Smooth muscle cell (in vitro differentiated cells): ENCODE data around the gene ACYP2. TPM values are rescaled to one million over a fixed set of nuclear protein-coding genes. Genes with fewer than 3 reads are reported as not detected.

ENCODE experiments used
- DNase-seq: peaks from one replicate; lab custom pipeline; 2025; ENCODE audit not compliant: unreplicated experiment; lab: John Stamatoyannopoulos, UW
- H2AFZ ChIP-seq: fragments of 200-600 bp; sonication (generic); 2 replicates; pipeline ENCODE4 v1.6.0; 2016; ENCODE audit warnings: antibody characterized with exemption, low read depth, mild to moderate bottlenecking
- H3F3A ChIP-seq: fragments of 200-600 bp; sonication (generic); 2 replicates; pipeline ENCODE4 v1.6.0; 2017; ENCODE audit warnings: antibody characterized with exemption, low read depth
- H3K27ac ChIP-seq: fragments of 200-600 bp; sonication (generic); 2 replicates; pipeline ENCODE4 v1.5.1; 2016; ENCODE audit warnings: low read depth, mild to moderate bottlenecking
- H3K27me3 ChIP-seq: fragments of 200-600 bp; sonication (generic); 2 replicates; pipeline ENCODE4 v1.6.1; 2016; ENCODE audit warnings: low read depth, mild to moderate bottlenecking
- H3K36me3 ChIP-seq: fragments of 200-600 bp; sonication (generic); 2 replicates; pipeline ENCODE4 v1.5.1; 2016; ENCODE audit warnings: low read depth
- H3K4me1 ChIP-seq: fragments of 200-600 bp; sonication (generic); 2 replicates; pipeline ENCODE4 v1.5.1; 2016; ENCODE audit warnings: low read depth
- H3K4me2 ChIP-seq: fragments of 200-600 bp; sonication (generic); 2 replicates; pipeline ENCODE4 v1.6.0; 2016; ENCODE audit warnings: mild to moderate bottlenecking
- H3K4me3 ChIP-seq: fragments of 200-600 bp; sonication (generic); 2 replicates; pipeline ENCODE4 v1.5.1; 2016; ENCODE audit warnings: mild to moderate bottlenecking
- H3K79me2 ChIP-seq: fragments of 200-600 bp; sonication (generic); 2 replicates; pipeline ENCODE4 v1.6.0; 2016; ENCODE audit warnings: low read depth, mild to moderate bottlenecking
- H3K9ac ChIP-seq: fragments of 200-600 bp; sonication (generic); 2 replicates; pipeline ENCODE4 v1.6.0; 2016; ENCODE audit warnings: low read depth
- H3K9me3 ChIP-seq: fragments of 200-600 bp; sonication (generic); replicated peaks from 2 replicates; pipeline ENCODE4 v1.5.1; 2016; ENCODE audit warnings: low read depth
- H4K20me1 ChIP-seq: fragments of 200-600 bp; sonication (generic); 2 replicates; pipeline ENCODE4 v1.6.0; 2016; ENCODE audit warnings: low read depth
- CTCF ChIP-seq: fragments of 200-600 bp; sonication (generic); IDR thresholded peaks from 2 replicates; pipeline ENCODE4 v1.5.1; 2017; ENCODE audit warnings: borderline replicate concordance, mild to moderate bottlenecking, antibody characterized with exemption; ENCODE audit not compliant: insufficient read depth, poor library complexity, severe bottlenecking
- WGBS: methylation state at CpG from one replicate; pipeline ENCODE4 v1.1.7; 2016; ENCODE audit warnings: low lambda C conversion rate; 5-methylcytosine and 5-hydroxymethylcytosine counted together
- polyA plus RNA-seq: library from polyadenylated mRNA; unstranded; fragments of >200 nt; fragmentation: Nextera tagmentation; extraction: Ambion mirVana; gene quantifications from 2 replicates; pipeline ENCODE4 v1.2.1, GENCODE V29; 2016
- total RNA-seq: library from RNA; depleted of rRNA; stranded (reverse); fragments of >200 nt; gene quantifications from 2 replicates; pipeline ENCODE4 v1.2.3, GENCODE V29; 2014

The ACYP2 gene
- total and polyA plus RNA-seq, 2 experiments from 2014 or later = 12.1 to 18.6 TPM

DNA sequence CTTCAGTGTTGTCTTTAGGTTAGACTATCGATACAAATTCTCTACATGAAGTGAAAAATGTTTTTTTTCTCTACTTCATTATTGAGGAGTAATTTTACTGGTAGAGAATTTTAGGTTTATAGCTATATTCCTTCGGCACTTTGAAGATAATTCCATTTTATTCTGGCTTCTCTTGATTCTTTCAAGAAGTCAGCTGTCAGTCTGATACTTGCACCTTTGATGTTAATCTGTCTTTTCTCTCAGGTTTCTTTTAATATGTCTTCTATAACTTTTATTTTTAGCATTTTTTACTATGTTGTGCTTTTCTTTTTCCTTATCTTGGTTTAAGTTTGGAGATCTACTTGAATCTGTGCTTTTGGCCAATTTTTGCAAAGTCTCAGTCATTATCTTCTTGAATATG lies 122.0 kb downstream of the ACYP2 start:
- H3K4me3 ChIP-seq = no peak overlapping the region

GRCh38 chr2:54239427-54239826 lies 124.0 kb downstream of the ACYP2 start:
- Histone ChIP-seq H3K36me3 (no peaks in the 10 kb centered on the region), H3K4me3 (no peak overlapping the region), H3K4me2 (no peak overlapping the region), H2AFZ (no peak overlapping the region), H3K4me1 (peaks cover 3% of the 10 kb centered on the region), H3K79me2 (no peaks in the 10 kb centered on the region), H3K27ac (peak overlapping the region; percentile 42), H3K27me3 (no peaks in the 10 kb centered on the region), H3K9me3 (no peaks in the 10 kb centered on the region), H3F3A (no peaks in the 10 kb centered on the region), H3K9ac (no peak overlapping the region), H4K20me1 (no peaks in the 10 kb centered on the region)
- WGBS = 72% methylated on average over 1 of the region's 1 CpG
- DNase-seq = no peak
- TF ChIP-seq CTCF = no peak

More for the DNA sequence above, 122.0 kb downstream of the ACYP2 start:
- 94% methylated on average over 2 of the region's 2 CpGs for WGBS
- H3K9me3 ChIP-seq = no peaks in the 10 kb centered on the region
- no peak overlapping the region for H2AFZ ChIP-seq
- no peak for DNase-seq
- H3F3A ChIP-seq = no peaks in the 10 kb centered on the region
- peaks cover 3% of the 10 kb centered on the region for H3K4me1 ChIP-seq
- TF ChIP-seq CTCF = no peak
- H4K20me1 ChIP-seq = no peaks in the 10 kb centered on the region
- no peak overlapping the region for H3K4me2 ChIP-seq
- no peaks in the 10 kb centered on the region for H3K27me3 ChIP-seq
- H3K36me3 ChIP-seq = no peaks in the 10 kb centered on the region
- no peaks in the 10 kb centered on the region for H3K79me2 ChIP-seq
- no peak overlapping the region for H3K27ac ChIP-seq
- no peak overlapping the region for H3K9ac ChIP-seq

DNA sequence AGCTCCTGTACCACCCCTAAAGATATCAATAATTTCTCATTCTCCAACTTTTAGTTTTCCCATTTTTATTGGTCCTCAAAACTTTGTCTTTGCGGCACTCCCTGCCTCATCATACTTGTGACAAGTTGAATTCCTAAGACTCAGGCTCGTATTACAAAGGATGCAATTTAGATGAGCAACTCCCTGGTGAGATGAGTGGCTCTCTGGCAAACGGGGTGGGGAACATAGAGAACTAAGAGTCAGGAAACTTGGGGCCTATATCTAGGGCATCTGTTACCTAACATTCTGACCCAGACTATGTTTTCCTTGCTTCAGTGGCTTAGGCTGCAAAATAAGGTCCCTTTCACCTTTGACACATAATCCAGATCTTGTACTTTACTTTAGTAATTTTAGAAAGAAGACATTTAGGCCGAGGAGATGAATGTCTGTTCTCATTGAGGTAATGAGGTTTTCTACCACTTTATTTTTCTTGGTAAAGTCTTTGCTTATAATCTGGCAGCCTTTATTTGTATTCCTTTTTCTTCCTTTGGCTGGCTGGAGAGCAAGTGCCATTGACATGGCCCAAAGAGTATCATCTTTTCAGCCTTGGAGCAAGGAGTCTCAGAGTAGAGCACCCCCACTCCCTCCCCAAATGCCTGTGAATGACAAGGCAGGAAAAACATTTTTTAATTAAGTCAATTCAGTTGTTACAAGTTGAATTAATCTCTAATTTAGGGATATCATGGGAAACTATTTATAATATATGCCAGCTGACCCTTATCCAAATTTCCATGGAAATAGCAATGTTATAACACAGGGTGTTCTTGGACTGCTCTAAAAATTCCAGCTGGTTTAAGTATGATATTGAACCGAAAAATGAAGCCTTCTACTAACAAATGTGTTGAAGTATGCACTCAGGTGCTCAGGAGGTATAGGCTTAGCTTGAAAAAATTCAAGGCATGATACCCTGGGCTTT lies 125.4 kb downstream of the ACYP2 start:
- Histone ChIP-seq H4K20me1 (no peaks in the 10 kb centered on the region), H2AFZ (no peak overlapping the region), H3K9me3 (no peaks in the 10 kb centered on the region), H3K4me3 (no peak overlapping the region), H3K27me3 (no peaks in the 10 kb centered on the region), H3K27ac (no peak overlapping the region), H3K4me1 (peaks cover 3% of the 10 kb centered on the region), H3K4me2 (no peak overlapping the region), H3F3A (no peaks in the 10 kb centered on the region), H3K36me3 (no peaks in the 10 kb centered on the region), H3K79me2 (no peaks in the 10 kb centered on the region), H3K9ac (no peak overlapping the region)
- TF ChIP-seq CTCF = no peak
- DNase-seq = no peak
- 55% methylated on average over 5 of the region's 5 CpGs for WGBS
